CD4-positive, alpha-beta T cell treated with Interferon gamma for 1 hour (primary cell): Measurements from ENCODE around the gene TTC7B.

Experiments used
- DNase-seq: peaks from one replicate; pipeline ENCODE4 v3.0.0-alpha.2; 2020

TTC7B gene

DNA sequence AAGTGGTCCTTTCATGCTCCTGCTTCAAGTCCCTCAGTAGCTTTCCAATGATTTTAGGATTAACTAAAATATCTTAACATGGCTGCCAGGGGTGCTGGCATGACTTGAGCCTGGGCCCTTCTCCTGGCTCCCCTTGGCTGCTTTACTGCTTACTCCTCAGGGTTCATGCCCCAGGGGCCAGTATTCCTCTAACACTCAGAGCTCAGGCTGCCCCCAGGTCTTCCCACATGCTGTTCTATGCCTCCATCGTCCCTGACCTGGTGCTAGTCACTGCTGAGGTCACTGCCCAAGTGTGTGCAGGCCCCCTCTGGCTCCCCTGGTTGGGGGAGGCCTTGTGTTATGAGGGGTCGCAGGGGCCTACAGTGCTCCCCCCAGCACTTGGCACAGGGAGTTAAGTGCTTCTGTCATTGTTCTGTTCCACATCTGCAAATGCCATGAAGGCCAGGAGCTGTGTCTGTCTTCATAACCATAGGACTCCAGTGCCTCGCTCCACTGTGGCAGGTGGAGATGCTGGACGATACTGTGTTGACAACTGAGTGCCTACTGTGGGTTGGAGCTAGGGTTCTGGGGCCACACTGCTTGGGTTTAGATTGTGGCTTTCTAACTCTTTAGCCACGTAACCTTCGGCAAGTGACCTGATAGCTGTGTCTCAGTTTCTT is 228.8 kb downstream of the TTC7B start:
- DNase-seq, result no peak

DNA sequence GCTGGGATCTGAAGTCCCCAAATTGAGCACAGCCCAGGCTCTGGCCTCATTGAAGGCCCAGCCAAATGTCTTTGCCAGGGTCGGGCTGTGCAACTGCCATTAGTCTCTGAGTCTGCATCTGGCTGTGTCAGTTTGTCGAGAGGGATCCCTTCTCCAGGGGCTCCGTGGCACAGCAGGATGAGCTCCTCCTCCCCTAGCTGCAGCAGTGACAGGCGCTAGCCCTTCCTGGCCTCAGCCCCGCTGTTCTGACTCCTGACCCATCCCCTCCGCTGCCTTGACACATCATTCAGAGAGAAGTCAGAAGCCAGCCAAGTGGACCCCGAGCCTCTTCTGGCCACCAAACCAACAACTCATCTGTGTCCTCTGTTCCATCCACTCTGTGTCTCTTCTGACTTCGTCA is 231.1 kb downstream of the TTC7B start:
- DNase-seq, result no peak

DNA sequence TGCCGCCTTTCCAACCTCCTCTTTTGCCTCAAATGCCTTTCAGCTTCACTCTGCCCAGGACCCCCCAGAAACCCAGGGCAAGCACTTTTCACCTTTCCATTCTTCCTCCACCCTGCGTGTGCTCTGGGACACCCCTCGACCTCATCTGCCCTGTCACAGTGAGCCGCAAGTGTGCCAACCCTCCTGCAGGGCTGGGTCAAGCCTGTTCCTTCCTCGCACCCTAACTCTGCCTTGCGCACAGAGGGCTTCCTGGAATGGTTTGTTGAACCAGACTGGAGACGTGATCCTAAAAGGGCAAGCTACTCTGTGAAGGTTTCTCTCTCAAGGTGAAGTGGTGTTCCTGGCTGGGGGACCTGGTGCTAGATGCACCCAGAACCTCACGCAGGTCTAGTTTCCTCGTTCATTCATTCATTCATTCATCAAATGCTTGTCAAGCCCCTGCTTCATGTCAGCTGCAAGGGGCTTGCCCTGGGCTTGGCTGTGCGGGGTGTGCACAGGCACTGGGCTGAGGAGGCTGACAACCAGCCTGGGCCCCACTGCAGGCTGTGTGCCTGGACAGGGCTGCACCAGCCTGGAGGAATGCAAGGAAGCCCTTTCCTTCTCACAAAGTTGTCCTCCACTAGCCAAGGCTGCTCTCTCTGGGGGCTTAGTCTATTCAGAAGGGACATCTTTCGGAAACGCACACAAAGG is 232.2 kb downstream of the TTC7B start:
- DNase-seq, result no peak

DNA sequence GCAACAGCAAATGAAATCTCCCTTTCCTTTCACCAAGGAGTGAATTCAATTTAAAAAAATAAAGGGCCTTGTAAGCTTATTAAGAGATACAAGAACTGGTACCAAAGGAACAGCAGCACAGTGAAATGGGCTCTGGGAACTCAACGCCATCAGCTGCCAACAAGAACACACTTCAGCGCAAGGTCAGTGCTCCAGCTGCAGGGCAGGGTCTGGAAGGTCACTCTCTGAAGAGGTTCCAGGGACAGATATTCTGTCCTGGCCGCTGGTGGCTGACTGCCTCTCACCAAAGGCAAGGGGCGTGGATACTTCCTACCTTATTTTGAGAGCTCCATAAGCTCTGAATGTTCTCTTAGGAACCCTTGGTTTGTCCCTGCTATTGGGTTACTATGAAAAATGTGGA is 232.8 kb downstream of the TTC7B start:
- no peak for DNase-seq

DNA sequence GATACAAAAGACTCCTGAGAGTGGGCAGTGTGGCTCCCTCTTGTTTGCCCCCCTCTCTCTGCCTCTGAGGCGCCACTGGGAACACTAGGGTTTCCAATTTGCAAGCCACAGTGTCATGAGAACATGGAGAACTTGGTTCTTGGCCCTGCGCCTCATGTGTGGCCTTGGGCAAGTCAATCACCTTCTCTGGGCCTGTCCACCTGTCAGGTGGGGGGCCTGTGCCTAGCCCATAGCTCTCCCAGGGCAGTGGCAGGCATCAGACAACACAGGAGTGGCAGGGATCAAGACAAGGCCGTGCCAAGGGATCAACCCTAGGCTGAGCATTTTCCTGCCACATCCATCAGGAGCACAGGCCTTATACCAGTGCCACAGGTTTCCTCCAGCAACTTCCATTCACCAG is 234.1 kb downstream of the TTC7B start:
- DNase-seq, result no peak

DNA sequence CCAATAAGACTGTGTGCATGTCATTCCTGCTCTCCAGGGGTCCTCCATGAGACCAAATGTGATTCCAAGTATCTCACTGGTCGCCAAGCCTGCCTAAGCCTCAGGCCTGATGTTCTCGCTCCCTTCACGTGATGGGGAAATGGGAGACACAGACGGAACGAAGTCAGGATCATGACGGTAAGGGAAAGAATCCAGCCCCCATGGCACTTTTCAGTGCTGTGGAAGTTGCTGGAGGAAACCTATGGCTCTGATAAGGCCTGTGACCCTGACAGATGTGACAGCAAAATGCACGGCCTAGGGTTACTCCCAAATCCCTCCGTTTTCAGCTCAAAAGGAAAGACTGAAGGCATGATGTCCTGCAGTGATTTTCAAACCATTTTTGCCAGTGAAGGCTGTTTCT is 234.5 kb downstream of the TTC7B start:
- DNase-seq, result no peak

DNA sequence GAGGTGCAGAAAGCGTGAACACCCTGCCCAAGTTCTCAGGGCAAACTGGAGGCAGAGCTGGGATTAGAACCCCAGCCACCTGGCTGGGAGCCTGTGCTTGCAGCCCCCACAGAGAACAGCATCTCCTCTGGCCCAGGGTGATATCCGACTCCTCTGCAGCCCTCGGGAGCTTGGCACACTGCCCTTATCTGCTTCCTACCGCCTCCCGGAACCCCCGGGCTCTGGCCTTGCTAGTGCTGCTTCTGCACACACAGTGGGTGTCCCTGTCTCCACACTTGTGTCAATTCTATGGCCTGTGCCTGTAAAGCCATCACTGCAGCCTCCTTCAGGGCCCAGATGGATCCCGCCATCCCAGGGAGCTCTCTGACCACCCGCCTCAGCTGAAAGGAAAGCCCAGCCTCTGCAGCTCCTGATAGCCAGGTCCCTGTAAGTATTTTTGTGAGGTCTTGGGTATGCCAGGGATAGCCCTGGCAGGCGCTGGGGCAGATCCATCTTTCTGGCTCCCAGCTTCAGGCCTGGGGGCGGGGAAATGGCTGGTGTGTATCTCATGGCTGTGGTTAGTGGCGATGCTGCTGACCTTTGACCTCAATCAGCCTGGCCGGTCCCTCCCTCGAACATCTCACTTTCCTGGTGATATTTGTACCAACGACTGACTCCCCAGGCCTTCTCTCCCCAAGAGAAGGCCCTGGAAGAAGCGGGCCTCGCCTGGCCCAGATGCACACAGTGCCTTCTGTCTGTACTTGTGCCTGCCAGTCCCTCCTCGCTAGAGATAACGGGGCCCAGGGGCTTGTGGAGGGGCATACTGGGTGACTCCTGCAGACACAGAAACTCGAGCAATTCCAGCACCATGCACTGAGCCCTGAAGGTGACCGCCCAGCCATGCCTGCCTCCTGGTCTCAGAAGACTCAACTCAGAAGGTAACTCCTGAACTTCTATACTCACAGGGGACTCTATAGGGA is 235.6 kb downstream of the TTC7B start:
- no peak for DNase-seq

DNA sequence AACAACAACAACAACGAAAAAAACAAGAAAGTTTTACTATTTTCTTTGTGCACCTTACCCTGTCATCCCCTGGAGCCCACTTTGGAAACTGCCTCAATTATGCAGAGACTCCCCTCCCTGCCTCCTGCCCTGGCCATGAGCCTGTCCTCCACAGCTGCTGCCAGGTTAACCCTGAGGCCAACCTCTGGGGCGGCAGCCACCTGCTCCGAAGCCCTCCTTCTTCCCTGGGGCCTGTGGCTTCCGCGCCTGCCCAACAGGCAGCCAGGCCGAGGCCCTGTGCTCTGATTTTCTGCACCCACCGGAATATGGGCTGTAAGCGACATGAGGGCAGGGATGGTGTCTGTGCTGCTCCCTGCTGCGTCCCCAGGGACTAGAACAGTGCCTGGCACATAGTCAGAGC is 236.4 kb downstream of the TTC7B start:
- DNase-seq, result no peak

DNA sequence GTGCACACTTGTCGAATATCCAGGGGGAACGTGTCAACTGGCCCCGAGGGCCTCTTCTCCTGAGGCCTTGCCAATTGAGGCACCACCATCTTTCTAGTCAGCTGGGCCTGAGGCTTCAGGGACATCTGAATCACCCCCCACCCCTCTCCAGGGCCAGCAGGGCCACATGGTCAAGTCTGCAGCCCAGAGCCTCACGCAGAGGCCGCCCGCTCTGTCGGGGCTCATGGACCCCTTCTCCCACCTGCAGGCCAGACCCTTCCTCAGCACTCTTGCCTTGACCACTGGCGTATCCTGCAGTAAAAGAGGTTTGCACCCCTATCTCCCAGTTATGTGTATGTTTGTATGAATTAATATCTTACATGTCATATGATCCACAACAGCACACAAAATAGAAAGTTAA is 237.1 kb downstream of the TTC7B start:
- no peak for DNase-seq

DNA sequence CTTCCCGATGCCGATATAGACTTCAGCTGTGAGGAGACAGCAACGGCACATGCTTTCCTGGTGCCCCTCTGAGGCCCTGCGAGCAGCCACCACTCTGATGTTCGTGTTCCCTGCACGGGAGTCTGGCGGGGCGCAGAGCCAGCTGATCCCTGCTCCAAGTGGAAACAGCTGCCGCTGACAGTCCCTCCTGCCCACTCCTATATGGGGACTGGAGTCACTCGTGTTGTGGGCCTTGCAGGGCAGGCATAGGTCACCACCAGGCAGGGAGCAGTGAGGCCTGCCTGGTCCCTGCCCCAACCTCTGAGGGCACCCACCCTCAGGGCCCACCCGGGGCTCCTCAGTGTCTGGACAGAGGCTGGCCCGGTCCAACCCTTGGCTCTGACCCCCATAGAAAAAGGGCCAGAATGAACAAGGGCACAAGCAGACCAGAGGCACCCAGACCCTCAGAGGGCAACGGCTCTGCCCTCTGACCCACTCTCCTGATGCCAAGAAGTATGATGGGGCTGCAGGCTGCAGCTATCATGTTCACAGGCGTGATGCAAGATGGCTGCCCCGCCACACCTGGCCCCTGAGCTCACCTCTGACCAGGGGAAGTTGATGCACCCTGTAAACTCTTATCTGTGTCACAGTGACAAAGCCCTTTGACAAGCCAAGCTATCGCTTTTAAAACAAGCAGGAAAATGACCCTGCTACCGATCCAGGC is 237.8 kb downstream of the TTC7B start:
- DNase-seq, result no peak

DNA sequence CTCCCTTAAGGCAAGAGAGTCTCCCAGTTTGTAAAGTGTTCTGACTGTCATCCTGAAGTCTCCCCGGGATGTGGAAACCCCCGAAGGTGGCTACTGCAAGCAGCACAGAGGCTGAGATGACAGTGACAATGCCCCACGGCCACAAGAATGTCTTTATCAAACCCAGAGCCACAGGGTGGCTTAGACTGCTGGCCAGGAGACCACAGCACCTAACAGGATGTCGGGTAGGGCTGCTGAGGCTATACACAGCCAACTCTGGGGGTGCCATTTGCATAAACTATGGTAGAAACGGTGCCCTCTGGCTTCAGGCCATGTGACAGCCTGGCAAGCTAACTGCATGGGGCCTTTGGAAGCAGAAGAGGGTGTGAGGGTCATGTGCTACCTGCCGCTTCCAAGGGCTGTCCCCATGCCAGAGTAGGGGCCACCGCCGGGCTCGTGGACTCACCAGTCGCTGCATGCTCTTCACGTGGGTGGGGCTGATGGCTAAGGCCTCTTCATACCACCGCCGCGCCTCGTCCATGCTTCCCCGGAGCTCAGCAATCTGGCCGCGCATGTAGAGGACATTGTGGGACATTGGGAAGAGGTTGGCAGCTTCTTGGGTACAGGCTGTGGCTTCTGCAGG is 238.5 kb downstream of the TTC7B start:
- no peak for DNase-seq

DNA sequence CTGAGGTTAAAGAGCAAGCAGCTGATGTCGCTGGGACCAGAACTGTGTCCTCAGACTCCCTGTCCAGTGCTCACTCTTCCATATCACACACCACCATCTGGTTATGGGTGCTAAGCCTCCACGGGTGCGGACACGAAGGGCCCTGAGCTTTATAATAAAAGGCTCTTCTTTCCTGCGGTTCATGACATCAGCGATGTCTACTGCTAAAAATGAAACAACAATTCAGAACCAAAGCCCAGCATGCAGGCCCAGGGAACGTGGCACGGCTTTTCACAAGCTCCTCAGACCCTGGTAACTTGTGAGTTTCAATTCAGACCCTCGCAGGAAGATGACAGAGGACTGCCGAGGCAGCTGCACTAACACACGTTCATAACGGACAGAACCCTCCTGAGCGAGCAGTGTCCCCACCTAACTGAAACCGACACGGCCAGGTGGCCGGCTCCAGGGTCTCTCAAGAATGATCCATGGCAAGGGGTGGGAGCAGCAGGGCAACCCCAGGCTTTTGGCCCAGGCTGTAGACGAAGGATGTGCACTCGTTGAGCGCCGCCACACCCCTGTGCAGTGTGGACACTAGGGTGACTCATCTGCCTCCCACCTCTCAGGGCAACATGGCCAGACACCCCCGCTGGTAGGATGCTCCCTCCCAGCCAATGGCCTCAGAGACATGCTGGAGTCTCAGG is 239.1 kb downstream of the TTC7B start:
- no peak for DNase-seq

DNA sequence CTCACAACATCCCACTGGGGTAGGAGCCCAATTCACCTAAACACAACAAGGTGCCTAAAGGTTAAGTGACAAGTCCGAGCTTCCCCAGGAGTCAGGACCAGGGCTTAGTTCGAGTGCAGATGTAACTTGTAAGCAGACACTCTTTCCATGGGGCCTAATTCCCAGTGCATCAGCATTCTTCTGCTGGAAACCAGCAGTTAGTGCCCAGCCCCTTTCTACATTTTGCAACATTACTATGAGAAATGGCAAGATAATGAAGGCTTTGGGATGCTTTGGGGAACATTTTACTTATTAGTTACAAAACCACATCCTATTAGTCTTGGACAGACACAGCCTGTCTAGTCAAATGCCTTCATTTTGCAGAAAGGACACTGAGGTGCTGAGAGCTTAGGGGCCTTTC is 239.6 kb downstream of the TTC7B start:
- DNase-seq, result no peak

DNA sequence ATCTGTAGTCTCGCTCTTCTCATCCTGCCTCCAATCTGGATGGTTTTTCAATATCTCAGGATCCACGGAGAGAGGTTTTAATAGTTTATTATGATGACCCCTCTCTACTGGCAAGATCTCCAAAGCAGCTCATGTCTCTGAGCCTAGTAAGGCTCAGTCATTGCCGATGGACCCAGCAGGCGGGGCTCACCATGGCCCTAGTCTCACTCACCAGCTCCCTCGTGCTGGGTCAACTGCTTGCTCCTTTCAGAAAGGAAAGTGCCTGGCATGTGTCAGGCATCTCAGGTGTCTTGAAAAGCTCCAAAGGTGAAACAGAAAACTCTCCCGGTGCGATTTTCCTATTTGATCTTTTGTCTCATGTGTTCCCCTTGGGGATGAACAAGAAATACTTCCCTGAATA is 240.4 kb downstream of the TTC7B start:
- no peak for DNase-seq

DNA sequence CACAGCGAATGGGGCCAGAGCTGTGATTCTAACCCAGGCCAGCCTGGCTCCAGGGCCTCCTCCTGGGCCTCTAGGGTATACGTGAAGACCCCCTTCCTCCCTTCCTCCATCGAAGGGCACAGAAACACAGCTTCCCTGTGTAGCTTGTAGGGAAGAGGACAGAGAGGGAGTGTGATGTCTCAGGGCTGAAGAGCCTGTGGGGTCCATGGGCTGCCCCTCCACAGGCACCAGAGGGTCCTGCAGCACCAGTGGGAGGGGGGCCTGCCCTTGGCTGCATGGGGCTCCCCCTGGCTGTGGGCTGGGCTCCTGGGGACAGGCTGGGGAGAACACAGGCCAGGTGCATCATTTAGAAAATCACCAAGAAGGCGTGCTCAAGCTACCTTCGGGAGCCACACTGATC is 240.9 kb downstream of the TTC7B start:
- DNase-seq, result no peak

DNA sequence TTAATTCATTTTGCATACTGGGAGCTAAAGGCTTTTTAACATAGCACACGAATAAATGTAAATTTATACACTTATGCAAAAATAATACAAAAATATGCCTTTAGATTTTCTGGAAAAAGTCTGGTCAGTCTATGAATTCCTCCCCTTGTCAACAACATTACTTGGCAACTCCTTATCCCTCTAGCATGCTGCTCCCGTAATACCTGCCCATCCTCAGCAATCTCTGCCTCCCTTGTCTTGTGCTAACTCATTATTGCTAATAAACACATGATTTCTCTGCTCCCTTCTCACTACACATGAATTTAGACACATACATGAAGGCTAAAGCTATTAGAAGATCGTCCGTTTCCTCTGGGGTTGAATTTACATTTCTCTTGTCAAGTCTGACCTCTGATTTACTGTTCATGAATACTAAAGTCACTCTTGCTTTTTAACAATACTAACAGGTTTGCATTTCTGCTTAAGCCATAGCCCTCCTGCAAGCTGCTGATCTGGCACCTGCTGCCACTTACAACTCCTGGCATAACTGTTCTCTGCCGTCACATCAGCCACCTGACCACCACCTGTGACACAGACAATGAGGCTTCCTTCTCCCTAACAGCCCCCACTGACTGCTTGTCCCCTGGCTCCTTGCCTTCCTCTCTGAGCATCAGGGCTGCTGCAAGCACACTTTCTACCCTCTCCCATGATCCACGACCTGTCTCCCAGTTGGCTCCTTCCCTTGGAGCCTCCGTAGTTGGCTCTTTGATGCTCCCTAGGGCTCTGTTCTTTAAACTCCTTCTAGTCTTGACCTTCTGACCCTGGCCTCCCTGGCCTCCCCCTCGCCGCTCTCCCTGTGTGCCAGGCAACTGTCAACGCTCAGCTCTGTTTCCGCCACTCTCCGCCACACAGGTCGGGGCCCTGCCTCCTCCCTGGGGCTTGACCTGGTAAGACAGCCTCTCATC is 241.8 kb downstream of the TTC7B start:
- DNase-seq, result no peak

DNA sequence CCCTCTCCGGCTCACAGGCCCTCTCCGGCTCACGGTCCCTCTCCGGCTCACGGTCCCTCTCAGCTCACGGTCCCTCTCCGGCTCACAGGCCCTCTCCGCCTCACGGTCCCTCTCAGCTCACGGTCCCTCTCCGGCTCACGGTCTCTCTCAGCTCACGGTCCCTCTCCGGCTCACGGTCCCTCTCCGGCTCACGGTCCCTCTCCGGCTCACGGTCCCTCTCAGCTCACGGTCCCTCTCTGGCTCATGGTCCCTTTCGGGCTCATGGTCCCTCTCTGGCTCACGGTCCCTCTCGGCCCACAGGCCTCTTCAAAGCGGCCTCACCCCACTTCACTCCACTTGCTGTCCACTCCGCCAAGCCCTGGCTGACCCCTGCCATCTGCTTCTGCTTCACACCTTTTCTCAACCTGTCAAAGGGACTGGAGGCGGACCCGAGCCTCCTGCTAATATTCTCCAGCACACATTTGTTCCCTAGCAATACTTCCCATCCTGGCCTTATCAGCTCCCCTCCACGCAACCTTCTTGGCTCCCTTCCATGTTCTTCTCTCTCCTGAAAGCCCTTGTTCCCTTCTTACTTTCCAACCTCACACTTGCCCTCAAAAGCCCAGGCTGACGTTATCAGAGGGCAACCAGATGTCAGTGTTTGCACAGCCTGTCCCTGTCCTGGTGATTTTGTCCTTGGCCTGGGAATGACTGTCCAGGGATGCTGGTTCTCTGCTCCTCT is 242.7 kb downstream of the TTC7B start:
- no peak for DNase-seq

DNA sequence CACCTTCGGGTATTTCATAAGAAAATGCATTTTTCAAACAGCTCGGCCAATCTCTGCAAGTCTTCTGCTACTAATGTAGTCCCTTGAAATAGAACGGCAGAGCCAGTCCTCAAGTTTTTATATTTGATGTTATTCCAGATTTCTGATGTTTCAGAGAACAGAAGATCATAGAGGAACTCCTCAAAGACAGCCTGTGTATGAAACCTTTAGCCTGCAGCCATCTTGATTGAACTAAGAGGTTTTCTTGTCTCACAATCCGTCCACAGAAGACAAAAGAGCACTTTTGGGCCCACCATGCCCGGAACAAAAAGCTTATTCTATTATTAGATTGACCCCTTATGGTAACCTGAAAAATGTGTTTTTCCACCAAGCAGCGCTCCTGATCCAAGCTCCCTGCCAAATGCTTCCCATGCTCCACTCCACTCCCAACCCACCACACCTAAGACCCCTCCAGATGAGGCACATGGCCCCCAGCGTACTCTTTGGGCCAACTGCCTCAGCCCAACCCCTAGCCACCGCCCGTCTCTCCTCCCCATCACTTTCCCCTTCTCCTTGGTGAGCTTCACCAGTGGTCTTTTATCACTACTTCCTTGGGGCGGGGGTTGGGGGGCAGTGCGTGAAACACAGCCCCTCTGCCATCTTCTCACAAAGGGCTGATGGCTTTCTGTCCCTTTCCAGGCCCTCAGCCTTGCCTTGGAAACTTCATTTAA is 243.6 kb downstream of the TTC7B start:
- no peak for DNase-seq

DNA sequence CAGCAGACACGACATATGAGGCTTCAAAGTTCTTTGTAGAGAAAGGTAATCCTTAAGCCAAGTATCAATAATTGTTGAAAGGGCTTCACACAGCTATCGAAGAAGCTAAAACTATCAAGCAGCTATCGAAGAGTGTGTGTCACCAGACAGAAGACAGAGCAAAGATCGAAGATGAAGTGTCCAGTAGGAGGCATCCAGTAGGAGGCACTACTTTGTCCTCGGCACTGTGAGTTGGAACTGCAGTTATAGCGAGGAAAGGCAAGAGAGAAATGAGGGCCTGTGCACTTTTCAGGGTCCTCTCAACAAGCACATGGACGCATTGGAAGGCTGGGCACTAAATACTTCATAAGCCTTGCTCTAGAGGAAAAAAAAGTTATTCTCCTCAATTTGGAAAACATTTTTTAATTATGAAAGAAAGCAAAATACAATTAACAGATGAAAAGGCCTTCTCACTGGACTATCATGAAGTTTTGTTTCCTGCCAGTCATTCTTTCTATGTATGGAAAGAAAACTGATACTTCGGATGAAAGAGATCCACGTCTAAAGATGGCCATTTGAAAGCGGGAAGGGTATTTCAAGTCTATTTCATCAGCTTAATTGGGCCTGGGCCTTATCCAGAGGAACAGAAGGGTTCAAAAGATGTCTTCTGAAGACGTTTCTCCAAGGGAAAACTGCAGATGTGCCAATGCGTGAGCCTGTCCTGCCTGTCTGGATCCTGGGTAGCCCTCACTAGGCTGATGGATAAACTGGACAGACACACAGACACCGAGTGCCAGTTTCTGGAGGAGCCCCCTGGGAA is 244.9 kb downstream of the TTC7B start:
- DNase-seq, result no peak
